A549 (cell line): ENCODE data around the gene STK26. TPM values are rescaled to one million over a fixed set of nuclear protein-coding genes. Genes with fewer than 3 reads are reported as not detected.
A peak's percentile ranks its signal among the peaks of the same experiment; 100 is the strongest.

ENCODE experiments used
- ATAC-seq, 2 experiments: fragments of 200-7000 bp in 1 of 2; fragments of >200 bp in 1 of 2; cut with Nextera tagmentation in 1 of 2; cut with Tn5 transposase in 1 of 2; 3 replicates each; pipeline versions ENCODE4 v1.8.0 to v1.9.1; 2018 to 2020; ENCODE audit warnings: mild to moderate bottlenecking in 1 of 2, moderate library complexity in 1 of 2
- CTCF ChIA-PET: fragments of 300-600 bp; sonication (Branson Sonifier 250); formaldehyde crosslinking; extraction: SDS; loops from one replicate; lab custom pipeline; 2021; ENCODE audit warnings: antibody characterized with exemption, inconsistent platforms; lab: Yijun Ruan, JAX
- POLR2A ChIA-PET: fragments of 350-600 bp; formaldehyde crosslinking; extraction: SDS; loops from one replicate; lab custom pipeline; 2021; ENCODE audit warnings: antibody characterized with exemption, inconsistent platforms; lab: Yijun Ruan, JAX
- DNase-seq, 2 experiments: peaks; one replicate each; pipeline versions ENCODE4 v3.0.0 to v3.0.0-alpha.2; 2011 to 2016; ENCODE audit warnings: low read depth in 1 of 2, low spot score in 1 of 2
- FAIRE-seq: peaks from 2 replicates; lab custom pipeline; 2011; peaks lifted over from hg19 to GRCh38; lab: Jason Lieb, UNC
- H3K27ac ChIP-seq, 2 experiments: fragments of >200 bp; sonication (Bioruptor Twin); formaldehyde crosslinking; 3 replicates each; pipeline ENCODE4 v1.5.1; 2016 to 2017
- H3K4me1 ChIP-seq: fragments of >200 bp; sonication (Bioruptor Twin); formaldehyde crosslinking; 3 replicates; pipeline ENCODE4 v1.6.1; 2016
- H3K4me2 ChIP-seq: fragments of >200 bp; sonication (Bioruptor Twin); formaldehyde crosslinking; 3 replicates; pipeline ENCODE4 v1.6.1; 2016
- H3K4me3 ChIP-seq: fragments of >200 bp; sonication (Bioruptor Twin); formaldehyde crosslinking; 3 replicates; pipeline ENCODE4 v1.5.1; 2016
- H3K9me3 ChIP-seq: fragments of >200 bp; sonication (Bioruptor Twin); formaldehyde crosslinking; 3 replicates; pipeline ENCODE4 v1.6.1; 2016
- BCL3 ChIP-seq: fragments of >200 bp; sonication (Bioruptor Twin); formaldehyde crosslinking; IDR thresholded peaks from 3 replicates; pipeline ENCODE4 v1.6.1; 2016
- BHLHE40 ChIP-seq: IDR thresholded peaks from 2 replicates; pipeline ENCODE4 v1.6.1; 2012; ENCODE audit warnings: low read depth, low read length, inconsistent platforms
- CBX2 ChIP-seq: fragments of 200-600 bp; sonication (generic); IDR thresholded peaks from 2 replicates; pipeline ENCODE4 v1.6.1; 2016; ENCODE audit warnings: low read depth, mild to moderate bottlenecking, borderline replicate concordance
- CBX8 ChIP-seq: fragments of 200-600 bp; sonication (generic); IDR thresholded peaks from 2 replicates; pipeline ENCODE4 v1.6.1; 2016
- CTCF ChIP-seq: fragments of >200 bp; sonication (Bioruptor Twin); formaldehyde crosslinking; IDR thresholded peaks from 3 replicates; pipeline ENCODE4 v1.5.1; 2016
- EHMT2 ChIP-seq: fragments of 200-600 bp; sonication (generic); IDR thresholded peaks from 2 replicates; pipeline ENCODE4 v1.6.1; 2016; ENCODE audit warnings: antibody characterized with exemption, low read depth, mild to moderate bottlenecking, moderate library complexity
- ESRRA ChIP-seq: fragments of 150-350 bp; IDR thresholded peaks from 2 replicates; pipeline ENCODE4 v1.6.1; 2014; ENCODE audit warnings: mild to moderate bottlenecking, low read length, borderline replicate concordance
- FOSB ChIP-seq: fragments of 250-450 bp; sonication (Bioruptor Pico); IDR thresholded peaks from 2 replicates; pipeline ENCODE4 v1.5.0; 2020; ENCODE audit warnings: mild to moderate bottlenecking, moderate library complexity
- FOSL2 ChIP-seq, 2 experiments: fragments of 450-650 bp in 1 of 2; fragments of >200 bp in 1 of 2; sonication (Bioruptor Twin) in 1 of 2; formaldehyde crosslinking; IDR thresholded peaks; 2 replicates each; pipeline versions ENCODE4 v1.5.0 to v1.6.1; 2016 to 2020; ENCODE audit warnings: mild to moderate bottlenecking in 1 of 2, moderate library complexity in 1 of 2
- FOXS1 ChIP-seq: fragments of 250-450 bp; sonication (Bioruptor Pico); IDR thresholded peaks from 2 replicates; pipeline ENCODE4 v1.5.0; 2020; ENCODE audit warnings: mild to moderate bottlenecking, moderate library complexity
- HEYL ChIP-seq: fragments of 250-450 bp; sonication (Bioruptor Pico); IDR thresholded peaks from 2 replicates; pipeline ENCODE4 v1.8.0; 2021; ENCODE audit warnings: mild to moderate bottlenecking, moderate library complexity
- HOXA7 ChIP-seq: fragments of 250-450 bp; sonication (Bioruptor Pico); IDR thresholded peaks from 2 replicates; pipeline ENCODE4 v1.5.0; 2020; ENCODE audit warnings: mild to moderate bottlenecking, moderate library complexity
- HOXB13 ChIP-seq: fragments of 250-450 bp; sonication (Bioruptor Pico); IDR thresholded peaks from 2 replicates; pipeline ENCODE4 v1.5.0; 2020; ENCODE audit warnings: low read depth, mild to moderate bottlenecking, moderate library complexity
- HOXB5 ChIP-seq: fragments of 250-450 bp; sonication (Bioruptor Pico); IDR thresholded peaks from 2 replicates; pipeline ENCODE4 v1.5.0; 2020; ENCODE audit warnings: mild to moderate bottlenecking, moderate library complexity
- JUN ChIP-seq, 2 experiments: fragments of >200 bp; sonication (Bioruptor Twin); formaldehyde crosslinking; IDR thresholded peaks; 2 replicates in 1 of 2; 3 replicates in 1 of 2; pipeline ENCODE4 v1.6.1; 2016 to 2017
- KDM1A ChIP-seq: fragments of 200-600 bp; sonication (generic); IDR thresholded peaks from 2 replicates; pipeline ENCODE4 v1.6.1; 2016; ENCODE audit warnings: low read depth, mild to moderate bottlenecking
- KDM5A ChIP-seq: fragments of 200-600 bp; sonication (generic); IDR thresholded peaks from 2 replicates; pipeline ENCODE4 v1.6.1; 2016; ENCODE audit warnings: antibody characterized with exemption, mild to moderate bottlenecking
- NPAS2 ChIP-seq: fragments of 250-450 bp; sonication (Bioruptor Pico); IDR thresholded peaks from 2 replicates; pipeline ENCODE4 v1.8.0; 2022; ENCODE audit warnings: mild to moderate bottlenecking, moderate library complexity, borderline replicate concordance
- NR3C1 ChIP-seq: fragments of >200 bp; sonication (Bioruptor Twin); formaldehyde crosslinking; IDR thresholded peaks from 3 replicates; pipeline ENCODE4 v1.6.1; 2017
- PBX3 ChIP-seq: IDR thresholded peaks from 2 replicates; pipeline ENCODE4 v1.6.1; 2012
- POLR2AphosphoS2 ChIP-seq: conservative IDR thresholded peaks from 2 replicates; pipeline ENCODE4 v1.6.1; 2012; ENCODE audit warnings: low read length, improper control_type of control experiment, inconsistent platforms
- RAD21 ChIP-seq, 2 experiments: fragments of >200 bp in 1 of 2; sonication (Bioruptor Twin) in 1 of 2; formaldehyde crosslinking in 1 of 2; IDR thresholded peaks in 1 of 2; conservative IDR thresholded peaks in 1 of 2; 2 replicates in 1 of 2; 3 replicates in 1 of 2; pipeline ENCODE4 v1.6.1; 2012 to 2018; ENCODE audit warnings: inconsistent platforms in 1 of 2
- RARB ChIP-seq: fragments of 250-450 bp; sonication (Bioruptor Pico); IDR thresholded peaks from 2 replicates; pipeline ENCODE4 v1.8.0; 2021; ENCODE audit warnings: mild to moderate bottlenecking, moderate library complexity
- SREBF2 ChIP-seq: fragments of 450-650 bp; IDR thresholded peaks from 2 replicates; pipeline ENCODE4 v1.6.1; 2014; ENCODE audit warnings: mild to moderate bottlenecking, moderate library complexity
- TP53 ChIP-seq: fragments of 250-450 bp; sonication (Bioruptor Pico); IDR thresholded peaks from 2 replicates; pipeline ENCODE4 v1.5.0; 2021; ENCODE audit warnings: mild to moderate bottlenecking, moderate library complexity
- ZFP36 ChIP-seq: fragments of 450-650 bp; IDR thresholded peaks from 2 replicates; pipeline ENCODE4 v1.6.1; 2014; ENCODE audit warnings: borderline replicate concordance; ENCODE audit not compliant: partially characterized antibody
- ZSCAN20 ChIP-seq: fragments of 250-450 bp; sonication (Bioruptor Pico); IDR thresholded peaks from 2 replicates; pipeline ENCODE4 v1.8.0; 2022; ENCODE audit warnings: mild to moderate bottlenecking, moderate library complexity
- WGBS: methylation state at CpG from one replicate; pipeline ENCODE4 v1.1.6; 2017; ENCODE audit errors: missing lambda C conversion rate; 5-methylcytosine and 5-hydroxymethylcytosine counted together
- polyA plus RNA-seq, 4 experiments: library from polyadenylated mRNA; depleted of rRNA in 3 of 4; stranded (reverse); fragments of >200 nt; fragmentation: RNase III in 1 of 4; extraction: RNeasy Plus Mini Kit Qiagen cat#74134 plus additional on column Dnase treatment in 1 of 4; gene quantifications; 2 replicates in 3 of 4; 3 replicates in 1 of 4; pipeline ENCODE4 v1.2.3, GENCODE V29; 2011 to 2017

STK26 gene
- polyA plus RNA-seq, 2 of the 4 experiments (the other 2 are of a cell fraction), result 11.5 to 23.9 TPM

- FAIRE-seq, result peak; percentile 7
- H3K4me1 ChIP-seq, result no peaks in the 10 kb centered on the region
Measured at GRCh38 chrX:132114607-132115006, 91.5 kb downstream of the STK26 start.

GRCh38 chrX:132115792-132116191 lies 92.7 kb downstream of the STK26 start:
- no peak for ATAC-seq
- no peak for DNase-seq
- 13% methylated on average over 5 of the region's 5 CpGs for WGBS
- H3K4me3 ChIP-seq, result no peak overlapping the region
- ChIA-PET CTCF (interaction anchor here (1.6 kb wide), 2 partner anchors 11 to 104 kb away, joined by 3 to 4 read pairs; partner anchors contain the start of genes FRMD7 and RAP2C), POLR2A (no interaction called here)
- no peak for FAIRE-seq
- H3K9me3 ChIP-seq, result no peaks in the 10 kb centered on the region
- TF ChIP-seq CBX8 (no peak), BCL3 (no peak), FOXS1 (CRISPR knock-in tag) (no peak), BHLHE40 (no peak), HEYL (CRISPR knock-in tag) (no peak), HOXB13 (CRISPR knock-in tag) (no peak), ZSCAN20 (CRISPR knock-in tag) (no peak), JUN (IDR thresholded peaks at IDR 0.05) (no peak), SREBF2 (no peak), CBX2 (no peak), TP53 (CRISPR knock-in tag) (no peak), HOXA7 (CRISPR knock-in tag) (no peak), CTCF (no peak), POLR2AphosphoS2 (no peak), FOSB (no peak), KDM5A (no peak), ZFP36 (no peak), RARB (CRISPR knock-in tag) (no peak), ESRRA (no peak), FOSL2 (IDR thresholded peaks at IDR 0.05) (no peak), FOSL2 (CRISPR knock-in tag; IDR thresholded peaks at IDR 0.05) (no peak)
- no peaks in the 10 kb centered on the region for H3K4me1 ChIP-seq
- no peak overlapping the region for H3K27ac ChIP-seq
- H3K4me2 ChIP-seq, result no peak overlapping the region

More at GRCh38 chrX:132114607-132115006, 91.5 kb downstream of the STK26 start:
- H3K4me3 ChIP-seq, result no peak overlapping the region
- ATAC-seq, result no peak
- CTCF ChIA-PET, result interaction anchor here (0.6 to 1.1 kb wide), 2 partner anchors 12 to 164 kb away, joined by 3 read pairs; no protein-coding TSS in a partner anchor
- H3K27ac ChIP-seq, result no peak overlapping the region
- no peaks in the 10 kb centered on the region for H3K9me3 ChIP-seq
- TF ChIP-seq PBX3, result no peak
- TF ChIP-seq NR3C1, result no peak
- no peak for TF ChIP-seq HOXB5 (CRISPR knock-in tag)
- TF ChIP-seq KDM1A, result no peak
- TF ChIP-seq EHMT2, result no peak
- no peak for TF ChIP-seq NPAS2 (CRISPR knock-in tag)
- no peak for TF ChIP-seq RAD21 (conservative IDR thresholded peaks at IDR 0.05 in 1 of 2, IDR thresholded peaks at IDR 0.05 in 1 of 2)
- TF ChIP-seq ZSCAN20 (CRISPR knock-in tag), result no peak
- no peak for TF ChIP-seq FOSL2 (IDR thresholded peaks at IDR 0.05)
- no peak for TF ChIP-seq FOSL2 (CRISPR knock-in tag; IDR thresholded peaks at IDR 0.05)
- POLR2A ChIA-PET, result no interaction called here
- no peak for DNase-seq
- H3K4me2 ChIP-seq, result no peak overlapping the region
